Ammon's horn (tissue), 1 donor: Measurements from ENCODE around the gene YIF1A.
"Not testable (repeated sequence)": the region's sequence is repeated elsewhere in the genome, so short reads cannot be mapped to it uniquely, and the experiment has no call there.

ENCODE experiments used
- DNase-seq: peaks from one replicate; pipeline ENCODE4 v3.0.0-alpha.2; 2016; ENCODE audit warnings: low spot score

The YIF1A gene

DNA sequence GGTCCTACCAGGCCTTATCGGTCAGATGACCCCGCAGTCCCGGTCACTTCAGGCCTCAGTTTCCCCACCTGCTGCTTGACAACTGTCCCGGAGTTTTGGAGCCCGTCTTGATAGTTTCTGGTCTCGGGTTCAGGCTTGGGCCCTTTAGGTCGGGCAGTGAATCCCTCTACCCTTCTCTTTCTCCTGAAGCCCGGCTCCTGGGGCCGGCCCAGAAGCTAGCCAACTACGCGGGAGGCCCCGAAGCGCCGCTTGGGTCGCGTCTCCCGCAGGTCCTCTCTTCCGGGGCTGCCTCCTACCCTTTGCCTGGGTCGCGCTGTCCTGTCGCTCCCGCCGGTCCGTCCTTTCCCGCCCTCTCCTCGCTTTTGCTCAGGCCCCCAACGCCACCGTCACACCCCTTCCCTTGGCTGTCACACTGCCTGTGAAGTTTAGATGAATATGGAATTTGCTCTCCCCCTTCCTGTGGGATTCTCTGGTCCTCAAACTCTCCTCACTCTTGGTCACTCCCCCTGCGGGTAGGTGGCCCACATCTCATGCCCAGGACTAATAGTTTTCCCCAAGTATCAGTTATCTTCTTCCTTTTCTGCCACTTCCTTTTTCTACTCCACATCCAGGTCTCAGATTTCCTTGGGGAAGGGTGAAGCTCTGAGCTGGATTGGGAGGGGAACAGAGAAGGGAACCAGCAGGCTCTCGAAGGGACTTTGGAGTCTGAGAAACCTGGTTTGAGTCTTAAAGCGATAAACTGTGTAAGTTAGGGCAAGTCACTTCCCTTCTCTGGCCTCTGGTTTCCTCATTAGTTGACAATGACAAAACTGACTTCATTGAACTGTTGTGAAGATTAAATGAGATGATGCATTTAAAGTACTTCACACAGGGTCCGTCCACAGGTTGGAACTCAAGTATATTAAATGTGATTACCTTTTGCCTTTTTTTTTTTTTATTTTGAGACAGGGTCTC is 19.7 kb downstream of the YIF1A start:
- DNase-seq = no peak

GRCh38 chr11:66268244-66268951 is 20.5 kb downstream of the YIF1A start, which contains the start of gene RAB1B:
RAB1B (plus strand) TSS chr11:66268639; CDS start chr11:66268680, 41 bp downstream.
- peak; percentile 99 for DNase-seq

- DNase-seq = peak; percentile 94
Observed at GRCh38 chr11:66267379-66268243, 21.3 kb downstream of the YIF1A start.

- DNase-seq = no peak
Observed at GRCh38 chr11:66267039-66267378, 21.9 kb downstream of the YIF1A start.

GRCh38 chr11:66266378-66267038 is 22.4 kb downstream of the YIF1A start:
- no peak for DNase-seq

GRCh38 chr11:66265531-66266377 is 23.2 kb downstream of the YIF1A start:
- DNase-seq = no peak

DNA sequence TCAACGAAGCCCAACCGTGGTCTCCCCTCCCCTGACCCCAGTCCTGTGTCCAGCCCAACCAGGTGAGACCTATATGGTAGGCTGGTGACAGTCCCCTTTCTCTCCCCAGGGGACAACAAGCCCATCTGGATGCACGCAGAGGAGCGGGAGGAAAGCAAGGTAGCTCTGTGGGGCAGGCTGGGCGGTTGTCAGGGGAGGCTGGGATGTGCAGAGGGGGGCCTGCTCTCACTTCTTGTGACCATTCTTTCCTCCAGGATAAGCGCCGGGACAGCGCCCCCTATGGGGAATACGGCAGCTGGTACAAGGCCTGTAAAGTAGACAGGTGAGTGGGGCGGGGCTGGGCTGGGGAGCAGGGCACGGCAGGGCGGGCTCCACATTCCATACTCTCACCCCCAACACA is 24.0 kb downstream of the YIF1A start:
- no peak for DNase-seq

- no peak for DNase-seq
Observed at GRCh38 chr11:66264383-66264782, 24.6 kb downstream of the YIF1A start.

DNA sequence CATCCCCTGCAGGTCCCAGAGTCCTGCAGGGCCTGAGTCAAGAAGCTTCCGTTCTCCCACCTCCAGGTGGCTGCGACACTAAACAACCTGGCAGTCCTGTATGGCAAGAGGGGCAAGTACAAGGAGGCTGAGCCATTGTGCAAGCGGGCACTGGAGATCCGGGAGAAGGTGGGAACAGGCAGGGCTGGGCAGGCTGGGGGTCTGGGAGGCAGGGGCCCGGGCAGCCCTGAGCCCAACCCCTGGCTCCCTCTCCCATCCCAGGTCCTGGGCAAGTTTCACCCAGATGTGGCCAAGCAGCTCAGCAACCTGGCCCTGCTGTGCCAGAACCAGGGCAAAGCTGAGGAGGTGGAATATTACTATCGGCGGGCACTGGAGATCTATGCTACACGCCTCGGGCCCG is 25.2 kb downstream of the YIF1A start:
- DNase-seq = no peak

DNA sequence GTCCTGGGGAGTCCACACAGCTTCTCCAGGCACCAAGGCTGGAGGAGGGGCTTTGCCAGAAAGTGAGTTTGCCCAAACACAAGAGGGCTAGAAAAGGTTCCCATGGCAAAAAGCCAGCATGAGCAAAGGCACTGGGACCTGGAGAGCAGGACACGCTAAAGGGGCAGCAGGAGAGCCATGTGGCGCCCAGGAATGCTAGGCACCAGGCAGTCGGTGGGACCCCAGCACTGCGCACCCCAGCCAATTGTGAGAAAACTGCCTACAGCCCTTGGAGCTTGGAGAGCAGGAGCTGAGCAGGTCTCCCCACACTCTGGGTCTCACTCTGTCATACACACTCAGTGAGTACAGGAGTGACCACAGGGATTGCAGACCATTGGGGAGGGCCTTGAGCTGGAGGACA is 25.7 kb downstream of the YIF1A start:
- DNase-seq = no peak

DNA sequence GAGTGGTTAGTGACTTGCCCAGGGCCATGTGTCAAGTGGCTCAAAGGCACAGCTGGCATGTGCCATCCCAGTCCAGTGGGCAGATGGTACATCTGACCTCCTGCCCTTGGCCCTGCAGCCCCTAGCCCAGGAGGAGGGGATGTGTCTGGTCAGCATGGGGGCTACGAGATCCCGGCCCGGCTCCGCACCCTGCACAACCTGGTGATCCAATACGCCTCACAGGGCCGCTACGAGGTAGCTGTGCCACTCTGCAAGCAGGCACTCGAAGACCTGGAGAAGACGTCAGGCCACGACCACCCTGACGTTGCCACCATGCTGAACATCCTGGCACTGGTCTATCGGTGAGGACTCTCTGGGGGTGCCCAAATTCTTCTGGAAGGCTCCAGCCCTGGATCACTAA is 26.2 kb downstream of the YIF1A start:
- no peak for DNase-seq

DNA sequence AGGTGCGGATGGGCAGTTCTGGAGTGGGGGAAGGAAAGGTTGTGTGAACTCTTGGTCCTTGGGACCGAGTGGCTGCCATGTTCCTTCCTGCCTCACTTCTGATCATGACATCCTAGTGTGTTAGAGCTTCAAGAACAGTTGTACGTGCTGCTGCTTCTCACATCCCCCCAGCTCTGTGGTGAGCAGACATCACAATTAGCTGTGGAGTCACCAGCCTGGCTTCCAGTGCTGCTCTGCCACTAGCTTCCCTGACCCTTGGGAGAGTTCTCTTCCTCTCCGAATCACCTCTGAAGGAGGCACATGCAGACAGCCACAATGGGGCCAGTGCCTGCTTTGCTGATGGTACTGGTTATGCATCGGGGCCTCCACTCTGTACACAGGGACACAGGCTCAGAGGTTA is 26.8 kb downstream of the YIF1A start:
- DNase-seq = no peak

DNA sequence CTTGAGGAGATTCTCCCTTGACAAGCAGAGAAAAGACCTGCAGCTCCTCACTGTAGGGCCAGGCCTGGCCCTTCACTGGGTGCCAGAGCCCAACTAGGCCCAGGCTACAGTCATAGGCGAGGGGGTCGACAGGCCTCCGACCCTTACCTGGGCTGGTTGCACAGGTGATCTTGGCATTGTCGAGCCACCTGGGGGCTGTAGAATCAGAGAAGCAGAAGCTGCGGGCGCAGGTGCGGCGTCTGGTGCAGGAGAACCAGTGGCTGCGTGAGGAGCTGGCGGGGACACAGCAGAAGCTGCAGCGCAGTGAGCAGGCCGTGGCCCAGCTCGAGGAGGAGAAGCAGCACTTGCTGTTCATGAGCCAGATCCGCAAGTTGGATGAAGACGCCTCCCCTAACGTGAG is 27.4 kb downstream of the YIF1A start:
- no peak for DNase-seq

DNA sequence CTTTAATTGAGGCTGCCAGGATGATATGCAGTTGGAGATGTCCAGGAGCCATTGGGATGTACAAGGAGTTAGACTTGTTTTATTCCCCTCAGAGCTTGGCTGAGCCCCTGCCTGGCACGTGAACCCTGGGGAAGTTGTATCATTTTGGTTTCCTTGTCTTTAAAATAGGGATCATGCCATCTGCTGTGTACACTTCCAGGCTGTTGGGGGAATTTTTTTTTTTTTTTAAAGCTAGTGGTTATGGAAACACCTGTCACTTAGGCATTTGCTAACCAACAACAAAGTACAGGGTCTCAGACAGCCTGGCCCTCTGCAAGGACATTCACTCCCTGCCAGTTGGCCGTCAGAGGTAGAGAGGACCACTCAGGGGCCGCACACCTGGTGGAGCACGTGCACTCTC is 29.0 kb downstream of the YIF1A start:
- DNase-seq = no peak

DNA sequence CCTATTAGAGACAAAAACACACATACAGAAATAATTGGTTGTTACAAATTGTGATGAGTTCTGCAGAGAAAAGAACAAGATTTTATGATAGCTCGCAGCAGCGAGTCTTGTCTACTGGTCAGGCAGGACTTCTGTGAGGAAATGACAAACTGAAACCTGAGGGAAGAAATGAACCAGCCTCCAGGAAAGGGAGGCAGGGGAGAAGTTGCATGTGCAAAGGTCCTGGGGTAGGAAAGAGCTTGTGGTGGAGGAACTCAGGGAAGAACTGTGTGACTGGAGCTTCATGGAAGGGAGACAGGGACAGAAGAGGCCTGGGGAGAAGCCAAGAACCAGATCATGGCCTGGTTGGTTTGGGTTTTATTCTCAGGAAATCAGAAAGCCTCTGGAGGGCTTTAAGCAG is 29.7 kb downstream of the YIF1A start:
- DNase-seq = no peak

GRCh38 chr11:66258473-66258893 is 30.5 kb downstream of the YIF1A start:
- no peak for DNase-seq

- DNase-seq = not testable (repeated sequence)
Observed at GRCh38 chr11:66253081-66253480, 35.9 kb downstream of the YIF1A start.

DNA sequence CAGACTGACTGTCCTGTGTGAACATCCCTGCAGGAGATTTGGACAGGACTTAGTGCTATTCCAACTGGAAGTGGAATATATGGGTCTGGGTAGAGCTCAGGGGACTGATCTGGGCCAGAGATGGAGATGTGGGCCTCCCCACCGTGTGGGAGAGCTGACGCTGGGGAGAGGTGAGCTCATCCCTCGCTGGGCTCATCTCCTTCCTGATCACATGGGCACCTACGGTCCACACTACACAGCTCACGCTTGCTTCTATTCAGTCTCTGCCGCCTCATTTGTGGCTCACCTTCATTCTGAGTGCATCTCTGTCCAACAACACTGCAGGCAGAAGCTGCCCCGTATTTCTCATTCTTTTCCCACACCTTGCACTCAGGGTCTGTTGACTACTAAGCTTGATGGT is 37.1 kb downstream of the YIF1A start:
- DNase-seq = no peak

GRCh38 chr11:66248903-66249302 is 40.0 kb downstream of the YIF1A start:
- DNase-seq = no peak

GRCh38 chr11:66247801-66248200 is 41.1 kb downstream of the YIF1A start:
- DNase-seq = no peak

DNA sequence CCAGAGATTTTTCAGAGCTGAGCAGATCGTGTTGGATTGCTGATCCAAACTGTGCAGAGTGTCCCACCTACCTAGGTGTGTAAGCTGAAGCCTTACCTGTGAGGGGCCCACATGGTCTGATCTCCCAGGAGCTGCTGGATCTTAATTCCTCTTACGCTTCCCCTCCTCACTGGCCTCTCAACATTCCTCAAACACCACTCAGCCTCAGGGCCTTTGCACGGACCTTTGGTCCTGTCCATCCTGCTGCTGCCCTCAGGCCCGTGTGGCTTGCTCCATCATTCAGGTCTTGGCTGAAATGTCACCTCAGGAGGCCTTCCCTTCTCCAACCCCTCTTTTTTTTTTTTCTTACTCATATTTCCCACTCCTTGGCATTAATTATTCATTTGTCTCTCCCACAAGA is 41.6 kb downstream of the YIF1A start:
- no peak for DNase-seq
